Measurements from ENCODE around the gene KIF7.
"Not testable (repeated sequence)": the region's sequence is repeated elsewhere in the genome, so short reads cannot be mapped to it uniquely, and the experiment has no call there.

The KIF7 gene

GRCh38 chr15:89623165-89623564, 32.1 kb downstream of the KIF7 start:
- Mint-ChIP-seq H3K9me3 (no peaks in the 10 kb centered on the region), H3K27ac (no peak overlapping the region), H3K36me3 (peaks cover 70% of the 10 kb centered on the region), H3K4me1 (no peaks in the 10 kb centered on the region), H3K4me3 (no peak overlapping the region)
- no peak for ATAC-seq
- no peak for DNase-seq (ENCODE audit: low spot score in 2 of 2)

GRCh38 chr15:89621547-89621946, 33.7 kb downstream of the KIF7 start:
- H3K4me3 Mint-ChIP-seq, result no peak overlapping the region
- no peak overlapping the region for H3K27ac Mint-ChIP-seq
- H3K4me1 Mint-ChIP-seq, result no peaks in the 10 kb centered on the region
- H3K9me3 Mint-ChIP-seq, result no peaks in the 10 kb centered on the region
- peaks cover 79% of the 10 kb centered on the region for H3K36me3 Mint-ChIP-seq
- no peak for DNase-seq (ENCODE audit: low spot score in 2 of 2)
- no peak for ATAC-seq

GRCh38 chr15:89616228-89616627, 39.0 kb downstream of the KIF7 start:
- H3K9me3 Mint-ChIP-seq, result peaks cover 11% of the 10 kb centered on the region
- H3K4me1 Mint-ChIP-seq, result no peaks in the 10 kb centered on the region
- no peak overlapping the region for H3K27ac Mint-ChIP-seq
- DNase-seq (ENCODE audit: low spot score in 2 of 2) (no peak), ATAC-seq (no peak)
- no peak overlapping the region for H3K4me3 Mint-ChIP-seq
- H3K36me3 Mint-ChIP-seq, result peaks cover 59% of the 10 kb centered on the region

DNA sequence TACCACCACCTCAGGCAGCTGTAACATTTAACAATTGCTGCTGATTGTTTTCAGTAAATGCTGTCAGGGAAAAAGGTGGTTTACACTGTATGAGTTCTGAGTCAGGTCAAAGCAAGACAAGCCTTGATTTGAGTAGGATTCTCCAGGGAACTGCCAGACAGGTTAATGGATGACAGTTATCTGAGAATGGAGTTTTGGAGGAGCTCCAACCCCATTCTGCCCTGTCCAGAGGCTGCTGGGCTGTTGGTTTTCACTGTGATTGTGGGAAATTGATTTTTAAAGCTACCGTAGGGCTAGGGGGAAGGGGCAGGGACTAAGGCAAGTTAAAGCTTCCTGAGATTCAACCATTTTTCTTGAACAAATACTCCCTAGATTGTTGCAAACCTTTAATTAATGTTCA, 40.1 kb downstream of the KIF7 start:
- Mint-ChIP-seq H3K4me3 (no peak overlapping the region), H3K4me1 (no peaks in the 10 kb centered on the region), H3K27ac (no peak overlapping the region), H3K9me3 (peaks cover 11% of the 10 kb centered on the region), H3K36me3 (peaks cover 58% of the 10 kb centered on the region)
- DNase-seq (ENCODE audit: low spot score in 2 of 2) (no peak), ATAC-seq (no peak)

GRCh38 chr15:89614164-89614563, 41.1 kb downstream of the KIF7 start:
- no peak for ATAC-seq
- DNase-seq (ENCODE audit: low spot score in 2 of 2), result no peak
- Mint-ChIP-seq H3K4me3 (no peak overlapping the region), H3K9me3 (peaks cover 11% of the 10 kb centered on the region), H3K4me1 (no peaks in the 10 kb centered on the region), H3K36me3 (peaks cover 65% of the 10 kb centered on the region), H3K27ac (no peak overlapping the region)

DNA sequence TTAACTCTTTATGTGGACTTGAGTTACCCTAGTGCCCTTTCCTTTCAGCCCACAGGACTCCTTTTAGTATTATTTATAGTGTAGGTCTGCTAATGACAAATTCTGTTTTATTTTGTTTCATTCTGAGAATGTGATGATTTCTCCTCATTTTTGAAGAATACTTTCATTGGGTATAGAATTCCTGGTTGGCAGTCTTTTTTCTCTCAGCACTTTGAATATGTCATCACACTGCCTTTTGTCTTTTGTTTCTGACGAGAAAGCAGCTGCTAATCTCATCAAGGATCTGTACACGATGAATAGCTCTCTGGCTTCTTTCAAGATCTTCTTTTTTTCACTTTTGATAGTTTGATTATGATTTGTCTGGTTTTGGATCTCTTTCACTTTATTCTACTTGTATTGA, 42.2 kb downstream of the KIF7 start:
- H3K9me3 Mint-ChIP-seq, result peaks cover 11% of the 10 kb centered on the region
- DNase-seq (ENCODE audit: low spot score in 2 of 2), result no peak
- ATAC-seq, result no peak
- H3K4me3 Mint-ChIP-seq, result no peak overlapping the region
- H3K27ac Mint-ChIP-seq, result no peak overlapping the region
- H3K4me1 Mint-ChIP-seq, result no peaks in the 10 kb centered on the region
- peaks cover 67% of the 10 kb centered on the region for H3K36me3 Mint-ChIP-seq

- Mint-ChIP-seq H3K36me3 (peaks cover 66% of the 10 kb centered on the region), H3K9me3 (peaks cover 11% of the 10 kb centered on the region), H3K27ac (no peak overlapping the region), H3K4me3 (no peak overlapping the region), H3K4me1 (no peaks in the 10 kb centered on the region)
- ATAC-seq (no peak), DNase-seq (ENCODE audit: low spot score in 2 of 2) (no peak)
Observed at GRCh38 chr15:89611317-89611716, 44.0 kb downstream of the KIF7 start.

DNA sequence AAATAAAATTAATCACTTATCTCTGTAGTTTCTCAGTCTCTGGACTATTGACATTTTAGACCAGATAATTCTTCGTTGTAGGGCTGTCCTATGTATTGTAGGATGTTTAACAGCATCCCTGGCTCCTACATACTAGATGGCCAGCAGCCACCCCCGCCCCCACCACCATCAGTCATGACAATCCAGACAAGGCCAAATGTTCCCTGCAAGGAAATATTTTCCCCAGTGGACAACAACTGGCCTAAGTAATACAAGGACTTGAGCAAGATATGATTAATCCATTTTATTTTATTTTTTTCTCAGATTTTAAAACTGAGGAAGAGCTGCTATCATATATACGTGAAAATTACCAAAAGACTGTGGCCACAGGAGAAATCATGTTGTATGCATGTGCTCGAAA, 56.2 kb downstream of the KIF7 start:
- H3K36me3 Mint-ChIP-seq, result peaks cover 87% of the 10 kb centered on the region
- no peaks in the 10 kb centered on the region for H3K4me1 Mint-ChIP-seq
- DNase-seq (ENCODE audit: low spot score in 2 of 2), result no peak
- no peaks in the 10 kb centered on the region for H3K9me3 Mint-ChIP-seq
- no peak overlapping the region for H3K27ac Mint-ChIP-seq
- ATAC-seq, result no peak
- H3K4me3 Mint-ChIP-seq, result no peak overlapping the region

DNA sequence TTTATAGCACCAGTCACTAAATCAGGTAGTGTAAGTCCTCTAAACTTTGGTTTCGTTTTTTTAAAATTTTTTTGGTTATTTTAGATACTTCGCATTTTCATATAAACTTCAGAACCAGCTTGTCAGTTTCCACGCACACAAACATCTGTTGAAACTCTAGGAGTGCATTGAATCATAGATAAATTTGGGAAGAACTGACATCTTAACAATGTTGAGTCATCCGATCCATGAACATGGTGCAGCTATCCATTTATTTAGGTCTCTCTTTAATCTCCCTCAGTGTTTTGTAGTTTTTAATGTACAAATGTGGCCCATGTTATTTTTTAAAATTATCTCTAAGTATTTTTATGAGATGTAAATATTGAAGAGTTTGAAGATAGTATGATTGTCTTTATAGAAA, 62.2 kb downstream of the KIF7 start:
- H3K4me3 Mint-ChIP-seq, result no peak overlapping the region
- no peaks in the 10 kb centered on the region for H3K4me1 Mint-ChIP-seq
- no peak overlapping the region for H3K27ac Mint-ChIP-seq
- ATAC-seq, result no peak
- H3K9me3 Mint-ChIP-seq, result no peaks in the 10 kb centered on the region
- H3K36me3 Mint-ChIP-seq, result peaks cover 73% of the 10 kb centered on the region
- no peak for DNase-seq (ENCODE audit: low spot score in 2 of 2)

DNA sequence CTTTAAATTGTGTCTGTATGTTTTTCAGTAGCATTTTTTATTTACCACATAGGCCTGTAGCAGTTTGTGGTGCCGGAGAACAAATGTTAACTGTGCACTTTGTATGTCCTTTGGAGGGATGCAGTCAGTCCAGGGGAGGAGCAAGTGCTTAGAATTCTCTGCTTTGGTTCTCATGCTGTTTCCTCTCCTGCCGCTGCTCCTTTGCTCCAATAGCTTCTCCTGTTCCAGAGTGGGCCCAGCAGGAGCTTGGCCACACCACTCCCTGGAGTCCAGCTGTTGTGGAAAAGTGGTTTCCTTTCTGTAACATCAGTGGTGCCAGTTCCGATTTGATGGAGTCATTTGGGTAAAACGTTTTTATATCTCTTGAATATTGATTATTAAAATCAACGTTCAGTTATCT, 63.4 kb downstream of the KIF7 start:
- ATAC-seq, result no peak
- H3K27ac Mint-ChIP-seq, result no peak overlapping the region

DNA sequence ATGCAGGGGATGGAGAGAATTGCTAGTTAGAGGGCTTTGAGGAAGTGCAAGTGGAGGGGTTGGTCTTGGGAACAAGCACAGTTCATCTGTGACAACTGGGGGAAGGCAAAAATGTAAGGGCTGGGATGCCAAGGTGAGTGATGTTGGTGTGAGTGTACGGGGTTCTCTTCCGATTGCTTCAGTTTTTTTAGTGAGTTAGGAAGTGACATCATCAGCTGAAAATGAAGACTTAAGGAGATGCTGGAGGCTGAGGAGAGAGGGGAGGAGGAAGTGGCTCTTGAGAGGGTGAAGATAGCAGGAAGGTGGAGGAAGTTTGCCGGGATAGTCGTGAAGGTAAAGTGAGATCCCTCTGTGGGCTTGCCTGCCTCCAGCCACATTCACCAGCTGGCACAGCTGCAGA, 67.3 kb downstream of the KIF7 start:
- no peaks in the 10 kb centered on the region for H3K4me1 Mint-ChIP-seq

More for the DNA sequence above, 63.4 kb downstream of the KIF7 start:
- Mint-ChIP-seq H3K9me3 (no peaks in the 10 kb centered on the region), H3K36me3 (peaks cover 64% of the 10 kb centered on the region), H3K4me3 (no peak overlapping the region), H3K4me1 (no peaks in the 10 kb centered on the region)
- no peak for DNase-seq (ENCODE audit: low spot score in 2 of 2)

GRCh38 chr15:89586651-89587050, 68.6 kb downstream of the KIF7 start:
- Mint-ChIP-seq H3K4me1 (no peaks in the 10 kb centered on the region), H3K27ac (no peak overlapping the region), H3K9me3 (no peaks in the 10 kb centered on the region), H3K36me3 (peaks cover 34% of the 10 kb centered on the region), H3K4me3 (no peak overlapping the region)
- DNase-seq (ENCODE audit: low spot score in 2 of 2), result no peak
- no peak for ATAC-seq

More for the DNA sequence above, 67.3 kb downstream of the KIF7 start:
- ATAC-seq, result no peak
- no peak overlapping the region for H3K4me3 Mint-ChIP-seq
- H3K36me3 Mint-ChIP-seq, result peaks cover 38% of the 10 kb centered on the region
- no peak overlapping the region for H3K27ac Mint-ChIP-seq
- DNase-seq (ENCODE audit: low spot score in 2 of 2), result no peak
- no peaks in the 10 kb centered on the region for H3K9me3 Mint-ChIP-seq

- peak in 1 of 2 donors; percentile 34 for DNase-seq (ENCODE audit: low spot score in 2 of 2)
- H3K9me3 Mint-ChIP-seq, H3K4me3 Mint-ChIP-seq, H3K27ac Mint-ChIP-seq, ATAC-seq: not testable (repeated sequence)
- Mint-ChIP-seq H3K36me3 (peaks cover 35% of the 10 kb centered on the region), H3K4me1 (peaks cover 25% of the 10 kb centered on the region)
Observed at GRCh38 chr15:89580747-89581146, 74.5 kb downstream of the KIF7 start.

DNA sequence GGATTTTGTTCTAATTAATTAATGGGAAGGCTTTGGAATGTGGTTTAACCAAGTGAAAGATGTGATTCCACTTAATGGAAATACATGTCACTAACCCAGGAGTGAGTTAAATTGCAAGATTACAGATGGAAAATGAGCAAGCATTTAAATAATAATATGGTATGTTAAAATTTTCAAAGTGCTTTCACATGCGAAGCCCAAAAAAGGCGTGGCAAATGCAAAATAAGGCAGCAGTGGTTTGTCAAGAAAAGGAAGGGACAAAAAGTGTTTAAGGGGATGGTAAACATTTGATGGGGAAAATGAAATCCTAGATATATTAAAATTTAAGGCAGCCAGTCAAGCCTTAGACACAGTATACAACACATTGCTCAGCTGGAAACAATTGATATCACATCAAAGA, 77.1 kb downstream of the KIF7 start:
- peak overlapping the region; percentile 81 for H3K4me3 Mint-ChIP-seq
- DNase-seq (ENCODE audit: low spot score in 2 of 2), result no peak
- no peak for ATAC-seq
- H3K9me3 Mint-ChIP-seq, result no peaks in the 10 kb centered on the region
- peaks cover 25% of the 10 kb centered on the region for H3K4me1 Mint-ChIP-seq
- no peak overlapping the region for H3K27ac Mint-ChIP-seq
- peaks cover 32% of the 10 kb centered on the region for H3K36me3 Mint-ChIP-seq
